Right renal cortex interstitium (tissue), 3 donors: ENCODE measurements around the gene BRINP2. TPM values are rescaled to one million over a fixed set of nuclear protein-coding genes. Genes with fewer than 3 reads are reported as not detected.

Experiments
- DNase-seq, 3 donors: peaks; one replicate each; pipeline ENCODE4 v3.0.0-alpha.2; 2013; ENCODE audit warnings: low read depth in 3 of 3, low spot score in 2 of 3
- polyA plus RNA-seq, 3 donors: library from polyadenylated mRNA; unstranded; fragments of 120-200 nt; gene quantifications; one replicate each; pipeline ENCODE4 v1.2.1, GENCODE V29; 2013; ENCODE audit not compliant: insufficient read length in 3 of 3

The BRINP2 gene, protein sequence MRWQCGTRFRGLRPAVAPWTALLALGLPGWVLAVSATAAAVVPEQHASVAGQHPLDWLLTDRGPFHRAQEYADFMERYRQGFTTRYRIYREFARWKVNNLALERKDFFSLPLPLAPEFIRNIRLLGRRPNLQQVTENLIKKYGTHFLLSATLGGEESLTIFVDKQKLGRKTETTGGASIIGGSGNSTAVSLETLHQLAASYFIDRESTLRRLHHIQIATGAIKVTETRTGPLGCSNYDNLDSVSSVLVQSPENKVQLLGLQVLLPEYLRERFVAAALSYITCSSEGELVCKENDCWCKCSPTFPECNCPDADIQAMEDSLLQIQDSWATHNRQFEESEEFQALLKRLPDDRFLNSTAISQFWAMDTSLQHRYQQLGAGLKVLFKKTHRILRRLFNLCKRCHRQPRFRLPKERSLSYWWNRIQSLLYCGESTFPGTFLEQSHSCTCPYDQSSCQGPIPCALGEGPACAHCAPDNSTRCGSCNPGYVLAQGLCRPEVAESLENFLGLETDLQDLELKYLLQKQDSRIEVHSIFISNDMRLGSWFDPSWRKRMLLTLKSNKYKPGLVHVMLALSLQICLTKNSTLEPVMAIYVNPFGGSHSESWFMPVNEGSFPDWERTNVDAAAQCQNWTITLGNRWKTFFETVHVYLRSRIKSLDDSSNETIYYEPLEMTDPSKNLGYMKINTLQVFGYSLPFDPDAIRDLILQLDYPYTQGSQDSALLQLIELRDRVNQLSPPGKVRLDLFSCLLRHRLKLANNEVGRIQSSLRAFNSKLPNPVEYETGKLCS
- under 1 TPM; 0.08 to 0.19 (median 0.15) TPM for polyA plus RNA-seq

DNA sequence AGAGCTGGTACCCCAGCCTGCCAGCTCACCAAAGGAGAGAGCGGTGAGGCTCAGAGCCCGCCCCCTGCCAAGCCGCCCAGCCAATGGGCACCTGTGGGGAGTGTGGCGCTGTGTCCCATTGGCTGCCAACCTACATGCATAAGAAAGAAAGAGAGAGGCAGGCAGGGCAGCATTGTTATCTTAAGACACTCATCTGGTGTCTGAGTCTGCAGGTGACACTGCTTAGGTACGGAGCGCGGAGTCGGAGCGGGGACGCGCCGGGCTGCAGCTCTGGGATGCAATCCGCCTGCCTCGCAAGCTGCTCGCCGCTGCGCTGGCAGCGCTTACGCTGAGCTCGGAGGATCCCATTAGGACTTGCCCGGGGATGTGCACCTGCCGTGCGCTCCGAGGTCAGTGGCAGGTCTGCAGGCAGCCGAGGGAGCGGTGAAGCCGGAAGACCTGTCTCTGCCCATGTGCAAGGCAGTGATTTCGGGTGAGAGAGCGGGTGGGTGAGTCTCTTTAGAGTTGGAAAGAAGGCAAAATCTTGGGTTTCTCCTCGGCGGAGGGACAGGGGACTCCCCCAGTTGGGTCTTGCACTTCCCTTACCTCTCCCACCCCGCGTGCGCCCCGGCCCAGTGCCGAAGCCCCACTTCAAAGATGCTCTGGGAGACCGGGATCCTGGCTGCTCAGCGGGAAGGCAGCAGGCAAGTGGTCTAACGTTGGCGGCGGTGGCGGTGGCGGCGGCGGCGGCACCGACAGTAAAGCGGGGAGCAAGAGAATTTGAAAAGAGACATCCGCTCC lies at the start of gene BRINP2:
TSS of gene BRINP2 (plus strand) at position 203 of the 780 bp plus-strand sequence. CDS start 58,919 bp downstream, outside the sequence.
- DNase-seq, result peak in 1 of 3 donors; percentile 38

DNA sequence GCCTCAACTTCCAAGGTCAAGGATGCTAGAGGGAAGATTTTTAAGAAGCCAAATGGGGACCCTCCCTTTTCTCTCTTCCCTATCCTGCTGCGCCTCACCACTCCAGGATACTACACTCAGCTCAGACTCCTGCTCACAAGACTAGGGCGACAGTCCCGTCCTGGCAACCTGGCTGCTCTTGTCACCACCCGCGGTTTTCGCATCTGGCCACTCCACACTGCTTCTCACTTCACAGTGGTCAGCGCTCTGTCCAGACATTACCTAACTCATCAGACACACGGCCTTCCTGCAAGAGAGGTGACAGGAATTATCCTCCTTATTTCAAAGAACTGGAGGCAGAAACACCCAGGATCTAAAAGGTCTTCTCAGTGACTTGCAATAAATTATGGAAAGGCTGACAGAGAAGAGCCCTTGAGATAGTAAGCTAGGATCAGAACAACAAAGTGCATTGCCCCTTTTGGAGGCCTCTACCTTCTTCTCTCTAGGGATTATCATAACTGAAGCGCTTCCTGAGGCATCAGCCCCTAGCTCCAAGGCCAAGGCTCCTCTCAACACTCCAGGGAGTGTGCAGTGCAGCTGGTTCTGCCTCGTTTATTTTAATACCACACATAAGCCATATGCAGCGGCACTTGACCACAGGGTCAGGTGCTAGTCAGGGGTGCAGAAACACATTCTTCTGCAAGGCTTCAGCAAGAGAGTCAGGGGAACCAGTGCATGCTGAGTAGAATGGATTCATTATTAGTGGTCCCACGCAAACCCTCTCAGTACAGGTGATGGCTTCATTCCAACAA lies 48.1 kb upstream of the BRINP2 start:
- no peak for DNase-seq

DNA sequence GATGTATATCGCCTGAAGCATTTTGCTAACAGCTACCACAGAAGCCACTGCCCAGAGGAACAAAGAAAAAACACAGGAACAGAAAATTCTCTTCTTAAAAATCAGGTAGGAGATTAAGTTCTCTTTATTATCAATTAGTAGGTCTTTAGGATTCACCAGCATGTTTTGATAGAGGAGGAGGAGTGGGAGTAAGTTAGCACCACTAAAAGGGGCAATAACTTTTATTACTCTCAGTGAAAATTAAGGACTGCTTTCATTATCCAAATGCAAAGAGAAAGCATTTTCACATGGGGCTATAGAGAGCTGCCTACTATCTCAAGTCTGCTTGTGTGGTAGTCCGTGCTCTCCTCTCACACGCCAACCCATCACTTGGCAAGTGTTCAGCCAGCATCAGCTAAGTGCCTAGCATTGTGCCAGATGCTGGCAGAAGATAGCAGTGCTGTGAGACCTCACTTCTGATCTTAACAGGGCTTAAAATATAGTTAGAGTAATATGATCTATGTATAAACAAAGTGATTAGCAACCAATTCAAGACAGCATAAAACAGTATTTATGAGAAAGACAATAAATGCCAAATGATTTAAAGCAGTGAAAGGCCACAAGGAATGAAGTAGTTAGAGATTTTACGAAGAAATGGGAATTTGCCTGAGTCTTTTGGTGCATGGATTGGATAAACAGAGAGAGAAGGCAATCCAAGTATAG lies 46.0 kb upstream of the BRINP2 start:
- no peak for DNase-seq

DNA sequence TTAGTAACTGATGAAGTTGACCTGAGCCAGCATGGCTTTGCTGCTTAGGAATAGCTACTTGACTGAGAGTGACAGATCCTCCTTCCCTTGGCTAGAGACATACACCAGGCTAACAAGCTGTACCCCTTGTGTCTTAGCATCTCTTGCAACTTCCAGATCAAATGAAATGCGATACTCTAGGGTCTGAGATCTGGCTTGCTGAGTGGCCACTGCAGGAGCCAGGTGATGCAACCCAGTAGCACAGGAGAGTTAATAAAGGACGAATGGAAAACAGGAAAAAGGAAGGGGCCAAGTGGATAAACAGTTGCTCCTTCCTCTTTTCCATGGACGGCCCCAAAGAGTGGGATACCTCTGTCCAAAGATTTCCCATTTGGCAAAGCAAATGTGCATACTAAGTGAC lies 44.5 kb upstream of the BRINP2 start:
- no peak for DNase-seq

DNA sequence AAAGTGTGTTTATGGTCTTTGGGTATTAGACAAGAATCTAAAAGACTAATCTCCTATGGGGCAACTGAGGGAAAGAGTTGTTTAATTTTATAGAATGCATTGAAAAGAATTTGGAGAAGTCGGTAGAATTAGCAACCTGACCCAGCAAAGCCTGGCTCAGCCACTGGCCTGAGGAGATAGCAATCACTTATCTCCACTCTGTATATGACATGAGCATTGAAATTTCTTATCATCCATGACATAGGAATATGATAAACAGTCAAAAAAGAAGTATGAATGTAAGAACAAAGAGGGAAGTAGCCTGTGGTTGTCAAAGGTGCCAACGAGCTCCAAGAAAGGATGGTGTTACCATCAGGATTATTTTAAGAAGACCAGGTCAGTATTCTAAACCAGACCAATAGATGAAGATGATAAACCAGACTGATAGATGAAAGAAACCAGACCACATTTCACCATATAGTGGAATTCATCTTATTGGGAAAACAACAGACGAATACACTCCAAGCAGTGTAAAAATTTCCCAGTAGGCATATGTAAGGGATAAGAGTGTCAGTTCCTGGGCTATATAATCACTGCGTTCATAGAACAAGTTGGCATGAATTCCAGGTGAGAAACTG lies 42.0 kb upstream of the BRINP2 start:
- no peak for DNase-seq

DNA sequence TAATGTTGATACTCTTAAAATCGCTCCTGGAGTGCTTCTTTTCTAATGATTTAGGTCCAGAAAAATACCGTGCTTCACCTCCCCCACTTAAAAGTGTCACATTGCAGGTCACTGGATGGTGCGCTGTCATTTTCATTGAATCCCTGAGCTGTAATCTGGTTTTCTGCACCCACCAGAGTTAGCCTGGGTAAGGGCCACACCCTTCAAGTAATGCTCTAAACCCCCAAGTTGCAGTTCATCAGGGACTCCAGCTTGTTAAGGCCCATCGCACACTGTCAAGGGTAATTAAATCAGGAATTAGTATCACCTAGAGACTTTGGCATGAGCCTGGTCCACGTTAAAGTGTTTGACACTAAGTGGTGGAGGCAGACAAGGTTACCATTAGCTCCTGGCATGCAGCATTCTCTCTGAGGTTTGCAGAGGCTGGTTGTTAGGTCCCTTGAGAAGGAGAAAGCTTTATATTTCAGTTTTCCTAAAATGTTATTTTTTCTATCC lies 40.3 kb upstream of the BRINP2 start:
- no peak for DNase-seq

DNA sequence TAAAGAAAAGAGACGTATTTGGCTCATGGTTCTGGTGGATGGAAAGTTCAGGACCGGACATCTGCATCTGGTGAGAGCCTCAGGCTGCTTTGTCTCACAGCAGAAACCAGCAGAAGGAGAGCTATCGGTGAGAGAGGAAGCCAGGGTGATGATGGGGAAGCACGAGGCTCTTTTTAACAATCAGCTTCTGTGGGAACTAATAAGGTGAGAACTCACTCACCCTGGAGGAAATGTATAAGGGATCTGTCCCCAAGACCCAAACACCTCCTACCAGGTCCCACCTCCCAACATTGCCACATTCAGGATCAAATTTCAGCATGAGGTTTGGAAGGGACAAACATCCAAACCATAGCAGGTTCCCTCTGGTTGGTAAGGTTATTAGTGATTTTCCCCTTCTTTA lies 39.0 kb upstream of the BRINP2 start:
- DNase-seq, result no peak

DNA sequence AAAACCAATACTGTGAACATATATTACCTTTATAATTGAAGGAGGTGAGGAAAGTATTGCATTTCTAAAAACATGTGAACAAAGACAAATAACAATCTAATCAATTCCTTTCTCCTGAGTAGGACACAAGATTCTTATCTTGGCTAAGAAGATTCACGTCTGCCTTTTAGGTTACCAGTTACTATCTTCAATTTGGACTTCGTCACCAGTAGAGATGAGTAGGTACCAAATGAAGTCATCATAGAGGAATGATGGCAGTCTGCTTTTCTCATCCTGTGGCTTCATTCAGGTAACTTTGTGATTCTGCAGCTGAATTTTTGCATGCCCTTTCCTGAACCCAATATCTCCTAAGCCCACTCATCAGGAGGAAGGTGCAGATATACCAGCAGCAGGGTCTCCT lies 38.6 kb upstream of the BRINP2 start:
- no peak for DNase-seq

DNA sequence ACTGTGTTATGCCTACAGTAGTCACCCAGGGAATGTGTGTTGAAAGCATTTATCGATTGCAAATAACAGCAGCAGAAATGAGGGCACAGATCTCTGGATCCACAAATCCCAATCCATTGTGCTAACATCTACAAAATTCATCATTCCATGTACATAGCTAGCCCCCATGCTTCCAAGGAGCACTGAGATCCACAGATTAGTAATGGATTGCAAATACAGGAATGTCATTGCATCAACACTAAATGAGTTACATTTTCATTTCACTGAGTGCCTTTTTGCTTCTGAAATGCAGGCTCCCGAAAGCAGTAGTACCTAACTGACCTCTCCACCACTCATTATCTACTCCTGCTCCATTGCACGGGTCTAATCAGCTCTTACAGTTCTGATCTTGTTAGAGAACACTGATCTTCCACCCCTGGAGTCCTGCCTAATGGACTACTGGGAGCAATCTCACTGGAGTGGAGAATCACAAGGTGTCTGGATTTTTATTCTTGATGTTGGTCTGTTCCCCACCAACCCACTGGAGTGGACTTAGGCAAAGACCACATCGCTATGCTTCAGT lies 36.7 kb upstream of the BRINP2 start:
- no peak for DNase-seq

DNA sequence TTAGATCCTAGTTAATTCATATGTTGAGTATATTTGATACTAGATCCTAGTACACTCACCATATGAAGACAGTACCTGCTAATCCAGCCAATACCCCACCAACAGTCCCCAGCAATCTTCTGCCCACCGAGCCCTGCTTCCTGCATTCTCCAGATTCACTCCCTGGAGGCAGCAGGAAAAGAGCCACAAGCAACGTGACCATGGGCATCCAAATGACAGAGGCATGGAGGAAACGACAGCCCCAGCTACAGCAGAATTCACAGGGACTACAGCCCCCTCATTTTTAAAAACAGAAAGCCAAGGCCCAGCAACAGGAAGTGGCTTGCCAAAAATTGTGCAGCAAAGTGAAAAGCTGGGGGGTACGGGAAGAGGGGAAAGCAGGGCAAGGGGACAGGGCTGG lies 35.5 kb upstream of the BRINP2 start:
- no peak for DNase-seq

DNA sequence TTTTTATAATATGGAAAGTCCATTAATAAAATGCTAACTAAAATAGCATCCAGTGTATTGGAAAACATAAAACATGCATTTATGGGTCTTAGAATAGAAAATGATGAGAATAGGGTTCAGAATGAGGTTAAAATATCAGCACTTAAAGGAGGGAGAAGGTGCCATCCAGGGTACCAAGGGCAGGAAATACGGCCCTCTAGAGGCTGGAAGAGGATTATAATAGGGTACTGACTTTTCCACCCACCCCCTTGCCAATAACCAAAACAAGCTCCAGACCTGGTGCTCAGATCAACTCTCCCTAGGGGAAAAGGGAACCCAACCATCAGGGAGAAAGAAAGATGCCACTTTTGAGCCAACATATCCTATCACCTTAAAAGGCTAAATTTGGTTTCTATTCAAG lies 32.9 kb upstream of the BRINP2 start:
- DNase-seq, result no peak

DNA sequence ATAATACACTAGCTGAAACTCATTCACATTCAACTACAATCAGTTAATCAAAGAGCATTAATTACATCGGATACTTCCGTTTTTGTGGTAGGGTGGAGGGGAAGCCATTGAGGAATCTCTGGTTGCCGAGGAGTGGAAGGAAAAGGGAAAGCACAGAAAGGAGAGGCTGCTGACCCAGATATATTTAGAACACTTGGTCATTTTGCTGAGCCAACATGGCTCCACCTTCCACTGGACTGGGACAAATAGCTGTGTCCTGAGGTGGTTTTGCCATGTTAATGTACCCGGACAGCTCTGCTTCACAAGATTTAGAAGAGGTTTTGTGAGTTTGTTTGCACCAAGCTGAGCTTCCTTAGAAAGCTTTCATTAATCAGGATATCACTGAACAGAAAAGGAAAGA lies 32.4 kb upstream of the BRINP2 start:
- DNase-seq, result no peak

DNA sequence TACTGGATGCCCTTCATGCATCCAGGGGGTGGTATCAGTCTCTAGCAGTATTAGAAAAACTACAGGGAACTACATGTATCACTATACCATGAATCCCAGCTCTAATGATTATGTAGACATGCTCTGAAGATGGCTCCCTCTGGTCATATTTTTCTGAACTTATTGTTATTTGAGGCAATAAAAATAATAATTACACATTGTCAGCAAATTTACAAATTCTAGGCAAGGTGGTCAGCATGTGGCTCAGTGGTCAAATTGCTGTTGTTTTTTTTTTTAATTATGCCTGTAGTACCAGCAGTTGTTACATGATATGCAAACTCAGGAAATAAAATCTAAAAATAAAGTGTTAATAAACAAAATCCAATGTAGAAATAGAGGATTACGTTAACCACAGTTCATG lies 28.7 kb upstream of the BRINP2 start:
- no peak for DNase-seq

DNA sequence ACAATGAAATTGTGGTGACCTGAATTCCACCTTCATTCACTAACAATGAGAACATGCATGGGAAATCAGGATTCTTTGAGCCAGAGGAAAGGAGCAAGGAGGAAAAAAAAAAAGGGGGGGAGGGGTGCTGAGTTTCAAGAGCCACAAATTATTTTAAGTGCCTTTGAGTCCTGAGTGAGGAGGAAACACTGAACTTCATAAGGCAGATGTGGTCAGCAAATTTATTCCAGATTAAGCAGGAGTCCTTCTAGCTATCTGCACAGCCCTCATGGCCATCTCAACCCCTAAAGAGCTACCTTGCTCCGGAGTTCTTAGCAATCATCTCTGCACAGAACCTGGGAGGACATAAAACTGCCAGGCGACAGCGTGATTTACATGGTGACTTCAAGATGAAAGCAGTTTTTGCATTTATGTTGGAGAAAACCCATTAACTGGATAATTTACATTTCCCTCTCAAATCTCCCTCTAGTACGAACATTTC lies 27.9 kb upstream of the BRINP2 start:
- DNase-seq, result no peak

DNA sequence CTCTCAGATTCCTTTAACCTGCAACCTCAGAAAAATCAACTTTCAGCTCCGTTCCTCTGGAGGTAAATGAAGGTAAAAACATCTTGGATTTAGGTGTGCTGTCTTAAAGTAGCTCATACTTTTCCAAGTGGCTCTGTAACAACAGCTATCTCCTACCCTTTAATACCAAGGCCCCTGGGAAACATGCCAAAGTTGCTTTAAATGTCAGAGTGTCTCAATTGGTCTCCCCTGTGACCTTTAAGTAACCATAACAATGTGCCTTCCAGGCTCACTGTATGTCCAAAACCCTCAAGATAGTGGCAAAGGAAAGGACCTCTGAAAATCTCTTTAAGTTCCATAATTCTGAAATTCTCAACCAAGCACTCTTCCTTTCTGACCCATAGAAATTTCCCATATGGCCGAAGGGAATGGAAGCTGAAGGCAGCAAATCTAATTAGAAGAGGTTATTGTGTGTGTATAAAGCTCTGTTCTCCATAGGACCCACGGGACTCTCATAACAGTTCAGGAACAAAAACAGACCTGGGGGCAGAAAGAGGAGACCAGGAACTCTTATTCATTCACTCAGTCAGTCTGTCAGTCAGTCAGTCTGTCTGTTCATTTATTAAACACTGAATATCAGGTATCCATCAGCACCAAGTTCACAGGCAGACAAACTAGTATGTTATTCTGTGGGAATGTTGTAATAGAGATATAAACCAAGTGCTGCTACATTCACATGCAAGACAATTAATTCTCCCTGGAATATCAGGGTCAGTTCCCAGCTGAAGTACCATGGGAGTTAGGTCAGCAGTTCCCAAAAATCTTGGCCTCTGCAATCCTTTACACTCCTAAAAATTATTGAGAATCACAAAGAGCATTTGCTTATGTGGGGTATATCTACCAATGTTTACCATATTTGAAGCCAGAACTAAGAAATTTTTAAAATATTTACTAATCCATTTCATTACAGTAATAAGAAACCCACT lies 25.4 kb upstream of the BRINP2 start:
- no peak for DNase-seq

DNA sequence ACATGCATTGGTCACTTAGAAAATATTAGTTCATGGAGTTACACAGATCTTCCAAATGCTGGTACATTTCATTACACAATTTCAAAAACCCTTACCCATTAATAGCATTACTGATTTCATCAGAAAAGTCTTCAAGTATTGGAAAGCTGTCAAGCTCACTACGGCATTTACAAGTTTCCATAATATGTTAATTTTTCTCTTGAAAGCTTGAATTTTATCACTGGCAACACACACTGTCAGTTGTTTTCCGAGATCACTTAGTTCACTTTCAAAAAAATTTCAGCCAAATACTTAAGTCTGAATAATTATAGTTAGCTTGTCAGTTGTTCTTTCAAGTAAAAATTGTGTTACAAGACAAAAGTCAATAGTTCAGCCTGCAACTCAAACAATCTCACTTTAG lies 24.3 kb upstream of the BRINP2 start:
- DNase-seq, result no peak

DNA sequence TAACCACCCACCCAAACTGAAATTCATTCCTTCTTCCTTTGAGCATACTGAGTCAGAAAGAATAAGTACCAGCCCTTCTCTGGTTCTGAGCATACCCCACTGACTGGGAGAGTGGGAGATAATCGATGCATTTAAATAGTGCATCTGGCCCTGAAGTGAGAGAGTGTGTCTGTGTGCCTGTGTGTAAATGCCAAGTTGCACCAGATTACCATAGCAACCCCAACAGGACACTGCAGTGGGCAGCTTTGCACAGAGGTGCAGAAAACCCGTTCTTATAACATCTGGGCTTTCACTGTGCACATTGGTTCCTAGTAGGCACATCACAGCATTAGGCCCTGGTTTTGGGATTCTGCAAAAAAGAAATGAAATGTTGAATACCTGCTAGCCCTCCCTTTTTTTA lies 8.5 kb upstream of the BRINP2 start:
- no peak for DNase-seq
